ENCODE results near the gene PDE1C.

PDE1C gene

DNA sequence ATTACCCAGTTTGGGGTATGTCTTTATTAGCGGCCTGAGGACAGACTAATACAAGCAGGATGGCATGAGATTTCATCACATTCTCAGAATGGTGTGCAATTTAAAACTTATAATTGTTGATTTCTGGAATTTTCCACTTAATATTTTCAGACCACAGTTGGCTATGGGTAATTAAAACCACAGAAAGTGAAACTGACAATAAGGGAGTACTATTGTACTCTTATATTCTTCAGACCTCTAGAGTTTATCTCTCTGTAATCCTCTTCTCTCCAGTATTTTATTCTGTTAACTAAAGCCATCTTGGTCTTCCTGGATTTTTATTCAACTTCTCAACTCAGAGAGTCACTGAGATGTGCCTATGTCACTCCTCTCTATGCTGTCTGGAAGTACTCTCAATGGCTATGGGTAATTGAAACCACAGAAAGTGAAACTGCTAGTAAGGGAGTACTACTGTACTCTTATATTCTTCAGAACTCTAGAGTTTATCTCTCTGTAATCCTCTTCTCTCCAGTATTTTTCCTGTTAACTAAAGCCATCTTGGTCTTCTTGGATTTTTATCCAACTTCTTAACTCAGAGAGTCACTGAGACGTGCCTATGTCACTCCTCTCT, 264.9 kb downstream of the PDE1C start:
- TF ChIP-seq CTCF (IDR thresholded peaks at IDR 0.05; ENCODE audit: poor library complexity, severe bottlenecking) = no peak
- Histone ChIP-seq H3K4me3 (ENCODE audit: severe bottlenecking) (no peak overlapping the region), H3K36me3 (ENCODE audit: low read depth) (no peaks in the 10 kb centered on the region), H3K4me1 (ENCODE audit: insufficient read depth, poor library complexity, severe bottlenecking) (no peaks in the 10 kb centered on the region), H3K27me3 (ENCODE audit: insufficient read depth, poor library complexity, severe bottlenecking) (no peaks in the 10 kb centered on the region), H3K27ac (ENCODE audit: poor library complexity, severe bottlenecking) (no peak overlapping the region), H3K9me3 (ENCODE audit: severe bottlenecking) (no peaks in the 10 kb centered on the region)
- DNase-seq (ENCODE audit: low spot score) (no peak), ATAC-seq (ENCODE audit: low read depth) (no peak; the same call in 2 of the 3 replicates)

DNA sequence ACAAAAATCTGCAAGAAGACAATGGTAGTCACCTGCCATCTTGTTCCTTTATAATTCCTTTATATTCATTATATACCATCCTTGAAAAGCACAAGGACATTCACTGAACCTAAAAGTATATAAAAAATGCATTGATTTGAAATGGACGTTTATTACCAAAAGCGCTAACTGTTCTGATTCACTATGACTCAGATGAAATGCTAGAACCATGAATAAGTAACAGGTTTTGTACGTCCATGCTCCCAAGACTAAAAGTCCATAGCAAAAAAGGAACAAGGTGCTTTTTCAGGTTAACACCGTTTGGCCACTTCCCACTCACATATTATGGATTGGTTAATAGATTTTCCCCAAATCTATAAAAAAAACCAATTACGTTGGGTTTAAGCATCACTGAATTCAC, 273.8 kb downstream of the PDE1C start:
- Histone ChIP-seq H3K36me3 (ENCODE audit: low read depth) (no peaks in the 10 kb centered on the region), H3K9me3 (ENCODE audit: severe bottlenecking) (no peaks in the 10 kb centered on the region), H3K4me3 (ENCODE audit: severe bottlenecking) (no peak overlapping the region), H3K27ac (ENCODE audit: poor library complexity, severe bottlenecking) (no peak overlapping the region), H3K27me3 (ENCODE audit: insufficient read depth, poor library complexity, severe bottlenecking) (no peaks in the 10 kb centered on the region), H3K4me1 (ENCODE audit: insufficient read depth, poor library complexity, severe bottlenecking) (peaks cover 4% of the 10 kb centered on the region)
- DNase-seq (ENCODE audit: low spot score) = no peak
- peak; percentile 75 for ATAC-seq (ENCODE audit: low read depth)
- no peak for TF ChIP-seq CTCF (IDR thresholded peaks at IDR 0.05; ENCODE audit: poor library complexity, severe bottlenecking)

DNA sequence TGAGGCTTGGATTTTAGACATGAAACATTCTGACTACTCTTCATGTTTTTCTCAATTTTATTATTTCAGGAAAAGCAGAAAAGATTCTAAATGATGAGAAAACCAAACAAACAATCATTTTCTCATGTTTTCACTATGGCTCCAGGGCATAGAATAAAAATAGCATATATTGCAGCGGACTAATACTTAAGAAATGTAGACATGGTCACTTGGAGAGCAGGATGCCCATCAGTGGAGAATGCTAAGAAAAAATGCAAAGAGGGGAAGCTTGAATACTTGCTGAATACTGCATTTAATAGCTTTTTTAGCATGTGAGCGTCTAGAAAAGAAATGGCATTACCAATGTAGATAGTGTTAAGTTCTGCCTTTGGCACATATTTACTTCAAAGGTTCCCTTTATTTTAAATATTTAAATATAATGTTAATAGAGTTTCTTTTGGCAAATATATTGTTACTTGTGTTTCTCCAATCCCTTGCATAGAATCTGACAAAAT, 275.3 kb downstream of the PDE1C start:
- Histone ChIP-seq H3K9me3 (ENCODE audit: severe bottlenecking) (no peaks in the 10 kb centered on the region), H3K4me3 (ENCODE audit: severe bottlenecking) (no peak overlapping the region), H3K36me3 (ENCODE audit: low read depth) (no peaks in the 10 kb centered on the region), H3K27me3 (ENCODE audit: insufficient read depth, poor library complexity, severe bottlenecking) (no peaks in the 10 kb centered on the region), H3K27ac (ENCODE audit: poor library complexity, severe bottlenecking) (no peak overlapping the region), H3K4me1 (ENCODE audit: insufficient read depth, poor library complexity, severe bottlenecking) (peaks cover 4% of the 10 kb centered on the region)
- TF ChIP-seq CTCF (IDR thresholded peaks at IDR 0.05; ENCODE audit: poor library complexity, severe bottlenecking) = no peak
- ATAC-seq (ENCODE audit: low read depth) (no peak), DNase-seq (ENCODE audit: low spot score) (no peak)

- H3K4me3 ChIP-seq (ENCODE audit: severe bottlenecking) = no peak overlapping the region
- no peaks in the 10 kb centered on the region for H3K27me3 ChIP-seq (ENCODE audit: insufficient read depth, poor library complexity, severe bottlenecking)
- H3K36me3 ChIP-seq (ENCODE audit: low read depth) = no peaks in the 10 kb centered on the region
- H3K4me1 ChIP-seq (ENCODE audit: insufficient read depth, poor library complexity, severe bottlenecking) = peaks cover 4% of the 10 kb centered on the region
- H3K27ac ChIP-seq (ENCODE audit: poor library complexity, severe bottlenecking) = no peak overlapping the region
- H3K9me3 ChIP-seq (ENCODE audit: severe bottlenecking) = no peaks in the 10 kb centered on the region
- ATAC-seq (ENCODE audit: low read depth) = no peak
- TF ChIP-seq CTCF (IDR thresholded peaks at IDR 0.05; ENCODE audit: poor library complexity, severe bottlenecking) = no peak
- DNase-seq (ENCODE audit: low spot score) = no peak
These were observed 278.3 kb downstream of the PDE1C start for GRCh38 chr7:31791881-31792280.

DNA sequence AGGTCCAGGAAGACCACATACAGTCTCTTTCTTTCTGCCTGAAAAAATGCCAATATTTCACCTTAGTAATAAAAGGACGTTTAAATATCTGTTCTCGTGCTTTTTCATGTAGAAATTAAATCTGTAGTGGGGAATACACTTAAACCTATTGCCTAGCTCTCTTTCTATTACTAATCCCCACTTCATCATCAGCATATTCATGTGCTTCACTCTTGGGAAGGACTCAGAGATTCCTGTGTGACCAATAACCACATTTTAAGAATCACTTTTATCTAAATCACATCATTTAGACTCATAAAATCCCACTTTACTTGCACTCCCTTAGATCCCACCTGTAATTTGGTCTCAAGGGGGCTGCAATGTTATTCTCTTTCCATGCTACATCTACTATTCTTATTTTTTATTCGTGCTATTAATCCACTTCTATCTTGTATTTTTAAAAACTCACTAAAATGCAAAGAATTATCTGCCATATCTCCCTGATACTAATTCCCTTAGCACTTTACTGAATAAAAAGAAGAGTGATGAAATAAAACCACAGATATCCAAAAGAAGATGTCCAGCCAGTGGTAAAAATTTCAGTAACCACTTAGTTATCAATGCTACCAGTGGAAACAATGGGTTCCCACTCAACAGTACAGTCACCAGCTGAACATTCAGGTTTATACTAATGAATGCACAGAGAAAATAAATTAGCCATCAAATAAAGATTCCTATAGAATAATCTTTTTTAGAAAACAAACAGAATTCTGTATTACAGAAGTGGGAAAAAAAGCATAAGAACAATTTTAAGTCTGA, 281.1 kb downstream of the PDE1C start:
- Histone ChIP-seq H3K4me1 (ENCODE audit: insufficient read depth, poor library complexity, severe bottlenecking) (no peaks in the 10 kb centered on the region), H3K27ac (ENCODE audit: poor library complexity, severe bottlenecking) (no peak overlapping the region), H3K9me3 (ENCODE audit: severe bottlenecking) (no peaks in the 10 kb centered on the region), H3K36me3 (ENCODE audit: low read depth) (no peaks in the 10 kb centered on the region), H3K27me3 (ENCODE audit: insufficient read depth, poor library complexity, severe bottlenecking) (no peaks in the 10 kb centered on the region), H3K4me3 (ENCODE audit: severe bottlenecking) (no peak overlapping the region)
- TF ChIP-seq CTCF (IDR thresholded peaks at IDR 0.05; ENCODE audit: poor library complexity, severe bottlenecking) = no peak
- no peak for DNase-seq (ENCODE audit: low spot score)
- ATAC-seq (ENCODE audit: low read depth) = no peak

Measured in RWPE2 (cell line).